Midbrain (tissue), 1 donor: ENCODE data around the gene SKP1.

Experiments used
- DNase-seq: peaks from one replicate; lab custom pipeline; 2025; lab: John Stamatoyannopoulos, UW

The SKP1 gene

DNA sequence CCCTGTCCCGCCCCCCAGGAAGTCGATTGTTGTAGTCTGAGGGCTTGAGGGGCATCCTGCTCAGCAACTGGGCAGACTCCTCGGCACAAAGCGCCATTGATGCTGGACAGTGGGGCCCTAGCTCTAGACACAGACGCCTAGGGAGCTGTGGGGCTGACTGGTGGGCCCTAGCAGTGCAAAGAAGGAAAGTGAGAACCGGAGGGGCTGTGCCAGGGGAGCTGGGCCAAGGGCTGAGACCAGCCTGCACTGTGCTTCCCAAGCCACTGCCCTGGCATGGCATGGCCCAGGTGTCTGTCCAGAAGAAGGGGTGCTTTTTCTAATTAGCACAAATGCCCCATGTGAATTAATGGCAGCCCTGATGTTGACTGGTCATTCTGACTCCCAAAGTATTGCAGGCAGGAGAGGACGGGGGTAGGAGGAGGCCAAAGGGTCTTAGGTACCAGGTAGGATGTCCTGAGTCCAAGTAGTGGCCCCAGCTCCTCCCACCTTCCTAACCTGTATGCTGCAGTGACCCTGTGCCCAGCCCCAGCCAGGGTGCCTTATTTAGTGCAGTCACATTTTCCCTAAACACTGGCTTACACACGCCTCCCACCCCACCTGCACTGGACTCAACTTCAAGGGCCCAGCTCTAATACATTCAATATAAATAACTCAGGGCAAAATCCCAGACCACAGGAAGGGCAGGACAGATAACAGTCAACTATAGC lies 46.4 kb downstream of the SKP1 start:
- DNase-seq, result no peak

DNA sequence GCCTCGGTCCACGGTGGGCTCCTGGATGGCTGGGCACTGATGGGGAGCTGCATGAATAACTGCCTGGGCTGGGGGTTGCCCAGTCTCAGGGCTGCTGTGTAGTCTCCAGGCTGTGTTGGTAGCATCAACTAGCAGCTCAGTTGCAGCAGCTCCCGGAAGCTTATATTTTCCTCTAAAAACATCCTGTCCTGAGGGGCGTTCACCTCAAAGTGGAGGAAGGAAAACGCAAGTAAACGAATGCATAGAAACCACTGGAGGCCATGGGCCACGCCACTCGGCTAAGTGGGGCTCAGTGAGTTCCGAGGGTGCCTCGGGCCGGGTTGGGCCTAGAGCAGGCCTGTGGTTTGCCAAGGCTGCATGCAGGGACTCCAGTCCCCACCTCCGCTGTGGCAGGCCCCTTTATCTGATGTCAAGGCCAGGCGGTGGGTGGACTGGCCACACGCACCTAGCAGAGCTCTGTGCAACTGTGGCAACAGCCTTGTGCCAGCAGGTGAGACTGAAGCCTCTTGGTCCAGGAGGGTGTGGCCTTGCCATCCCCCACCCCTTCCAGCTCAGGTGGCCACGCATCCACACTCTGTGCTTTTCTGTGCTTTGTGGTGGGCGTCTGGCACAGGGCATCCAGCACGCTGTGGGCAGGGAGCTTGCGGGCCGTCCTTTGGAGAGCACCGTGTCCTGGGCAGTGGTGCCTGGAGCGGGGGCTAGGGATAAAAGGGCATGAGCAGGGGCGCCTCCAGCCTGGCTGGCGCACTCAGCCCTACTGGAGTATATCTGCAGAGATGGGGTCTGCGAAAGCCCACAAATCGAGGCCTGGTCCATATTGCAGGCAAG lies 47.1 kb downstream of the SKP1 start:
- DNase-seq, result no peak

DNA sequence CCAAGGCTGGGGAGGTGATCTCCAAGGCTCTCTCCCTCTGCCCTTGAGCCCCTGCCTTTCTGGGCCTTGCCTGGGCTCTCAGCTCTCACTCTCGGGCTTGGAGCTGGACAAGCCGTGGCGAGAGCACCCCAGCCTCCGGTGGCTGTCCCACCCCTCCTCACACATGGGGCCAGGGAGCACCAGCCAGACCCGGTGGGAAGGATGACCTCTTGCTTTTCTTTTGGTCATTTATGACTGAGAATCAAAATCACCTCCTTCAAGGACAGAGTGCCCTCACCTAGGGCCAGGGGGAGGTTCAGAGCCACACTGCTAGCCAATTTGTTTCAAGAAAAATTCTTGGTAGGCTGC lies 48.1 kb downstream of the SKP1 start:
- DNase-seq, result no peak

DNA sequence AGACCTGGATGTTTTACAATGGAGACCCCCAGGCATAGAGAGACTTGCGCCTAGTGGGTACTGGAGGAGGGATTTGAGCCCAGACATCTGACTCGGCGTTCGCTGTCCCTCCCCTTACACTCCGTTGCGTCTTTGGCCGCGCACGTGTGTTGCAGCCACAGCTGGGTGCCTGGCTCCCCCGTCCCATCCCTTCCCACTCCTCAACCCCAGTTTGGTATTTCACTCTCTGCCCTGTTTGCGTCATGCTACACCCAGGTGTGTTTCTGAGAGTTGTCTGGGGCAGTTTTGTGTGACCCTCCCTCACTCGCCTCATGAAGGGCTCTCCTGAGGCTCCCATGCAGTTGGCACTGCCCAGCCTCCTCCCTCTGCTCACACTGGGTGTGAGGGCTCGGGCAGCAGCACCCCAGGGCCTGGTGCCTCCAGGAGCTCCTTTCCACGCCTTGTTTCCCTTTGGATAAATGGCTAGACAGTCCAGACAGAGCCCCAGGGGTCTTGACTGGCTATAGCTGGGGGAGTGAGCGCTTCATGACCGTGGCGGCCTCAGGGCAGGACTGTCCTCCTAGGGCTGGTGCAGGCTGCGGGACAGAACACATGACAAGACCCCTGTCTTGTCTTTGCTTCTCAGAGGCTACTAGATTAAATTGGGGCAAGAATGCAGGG lies 48.6 kb downstream of the SKP1 start:
- DNase-seq, result no peak

DNA sequence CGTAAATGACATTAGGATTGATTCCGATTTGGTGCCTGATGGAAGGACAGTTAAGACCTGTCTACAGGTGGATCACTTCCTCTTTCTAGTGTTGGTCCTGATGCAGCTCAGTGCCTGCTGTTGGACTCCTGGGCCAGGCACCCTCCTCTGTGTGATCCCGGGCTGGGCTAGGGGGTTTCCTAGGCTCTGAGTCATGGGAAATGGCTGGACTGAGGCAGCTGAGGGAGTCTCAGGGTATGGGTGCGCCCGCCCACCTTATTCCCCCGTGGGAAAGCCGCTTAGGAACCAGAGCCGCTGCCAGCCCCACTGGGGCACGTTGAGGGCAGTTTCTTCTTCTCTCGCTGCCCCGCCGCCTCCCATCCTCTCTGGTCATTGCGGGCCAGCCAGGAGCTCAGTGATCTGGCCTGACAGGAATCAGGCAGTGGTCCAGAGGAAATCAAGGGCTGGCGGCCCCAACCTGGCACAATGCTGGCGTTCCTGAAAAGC lies 49.3 kb downstream of the SKP1 start:
- DNase-seq, result no peak

DNA sequence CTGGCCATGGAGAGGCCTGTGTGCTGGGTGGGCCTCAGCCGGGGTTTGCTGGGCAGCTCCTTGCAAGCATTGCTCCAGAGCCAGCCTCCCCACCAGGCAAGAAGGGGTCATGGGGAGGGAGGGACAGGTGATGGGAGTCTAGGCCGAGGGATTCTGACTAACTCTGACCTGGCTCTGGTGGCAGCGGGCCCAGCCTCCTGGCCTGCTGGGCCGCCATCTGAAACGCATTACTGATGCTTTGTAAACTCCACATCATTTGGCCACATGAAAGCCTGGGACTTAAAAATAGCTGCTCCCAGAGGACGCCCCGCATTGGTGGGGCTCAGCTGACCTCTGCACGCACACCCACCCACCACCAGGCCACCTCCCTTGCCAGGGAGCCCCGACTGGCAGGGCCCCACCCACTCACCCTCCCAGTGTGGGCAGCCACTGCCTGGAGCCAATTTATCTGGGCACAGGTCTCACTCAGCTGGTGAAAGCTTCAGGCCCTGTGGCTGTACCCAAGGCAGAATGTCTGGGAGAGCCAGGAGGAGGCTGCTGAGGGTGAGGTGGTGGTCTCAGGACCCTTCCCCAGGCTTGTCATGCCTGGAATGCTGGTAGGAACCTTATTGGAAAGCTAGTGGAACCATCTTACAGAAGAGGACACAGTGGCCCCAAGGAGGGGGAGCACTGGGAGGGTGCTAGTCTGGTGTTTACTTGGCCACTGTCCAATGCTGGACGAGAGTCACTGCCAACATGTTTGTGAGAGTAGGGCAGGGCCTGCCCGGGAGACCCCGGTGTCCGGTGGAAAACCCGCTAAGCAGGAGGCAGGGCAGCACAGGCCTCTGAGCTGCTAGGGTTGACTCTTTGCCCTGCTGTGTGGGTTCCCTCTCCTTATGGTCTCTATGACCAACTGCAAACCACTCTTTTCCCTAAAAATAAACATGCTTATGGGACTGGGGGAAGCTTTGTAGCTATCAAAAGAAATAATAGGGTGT lies 51.4 kb downstream of the SKP1 start:
- DNase-seq, result peak; percentile 26

DNA sequence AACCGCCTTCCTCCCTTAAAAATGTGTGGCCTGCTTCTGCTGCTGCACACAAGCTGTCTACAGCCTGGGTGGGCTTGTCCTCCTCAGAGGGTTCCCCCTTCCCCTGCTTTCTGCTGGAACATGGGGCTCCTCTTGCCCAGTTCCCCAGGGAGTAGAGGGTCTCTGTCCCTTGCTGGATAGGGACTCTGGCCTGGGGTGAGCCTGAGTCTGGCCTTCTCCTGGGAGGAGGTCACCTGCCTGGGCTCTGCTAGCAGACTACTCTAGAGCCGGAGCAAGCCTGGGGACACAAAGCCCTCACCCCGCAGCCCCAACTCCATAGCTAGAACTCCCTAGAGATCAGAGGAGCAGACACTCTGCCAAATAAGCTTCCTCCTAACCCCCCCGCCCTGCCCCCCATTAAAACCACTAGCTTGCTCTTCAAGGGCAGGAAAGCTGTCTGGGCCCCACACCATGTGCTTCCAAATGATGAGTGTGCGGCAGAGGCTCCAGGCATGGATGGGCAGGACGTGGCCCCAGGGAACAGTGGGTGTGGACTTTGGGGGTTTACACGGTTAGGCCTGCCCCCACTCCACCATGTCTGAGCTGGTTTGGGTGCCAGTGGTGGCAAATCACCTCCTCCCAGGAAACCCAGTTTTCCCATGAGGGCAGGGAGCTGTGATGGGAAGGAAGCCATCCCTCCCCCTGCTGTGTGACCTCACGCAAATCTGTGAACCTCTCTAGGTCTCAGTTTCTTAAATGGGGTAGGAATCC lies 52.3 kb downstream of the SKP1 start:
- DNase-seq, result no peak

DNA sequence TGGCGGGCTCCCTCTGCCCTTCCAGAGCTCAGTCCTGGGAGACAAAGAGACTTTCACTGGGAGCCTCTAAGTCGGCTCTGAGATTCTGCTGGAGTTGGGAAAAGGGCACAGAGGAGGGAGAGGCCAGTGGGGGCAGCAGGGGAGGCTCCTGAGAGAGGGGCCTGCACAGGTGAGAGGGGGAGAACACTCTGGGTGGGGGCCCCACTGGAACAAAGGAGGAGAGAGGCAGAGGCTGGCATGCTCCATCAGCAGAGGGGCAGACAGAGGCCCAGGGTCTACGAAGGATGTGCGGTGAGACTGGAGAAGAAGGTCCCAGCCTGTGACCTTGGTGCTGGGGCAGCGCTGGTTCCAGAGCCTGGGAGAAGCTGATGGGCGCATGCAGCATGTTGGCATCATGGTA lies 53.4 kb downstream of the SKP1 start:
- no peak for DNase-seq

DNA sequence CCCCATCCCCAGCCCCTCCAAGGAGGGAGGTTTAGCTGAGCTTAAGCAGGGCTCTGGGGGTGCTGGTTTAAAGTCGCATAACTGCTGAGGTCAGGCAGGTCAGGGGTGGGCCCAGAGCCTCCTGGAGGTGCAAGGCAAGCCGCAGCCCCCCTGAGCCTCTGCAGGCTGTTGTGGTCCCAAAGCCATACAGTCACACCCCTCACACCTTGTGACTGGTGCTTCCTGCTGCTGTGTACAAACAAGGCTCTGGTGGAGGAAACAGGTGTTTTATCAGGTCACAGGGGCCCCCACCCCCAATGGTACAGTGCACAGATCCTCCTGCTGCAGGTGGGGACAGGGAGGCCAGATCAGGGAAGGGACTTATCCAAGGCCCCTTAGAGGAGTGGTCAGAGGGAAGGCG lies 54.2 kb downstream of the SKP1 start:
- DNase-seq, result no peak

DNA sequence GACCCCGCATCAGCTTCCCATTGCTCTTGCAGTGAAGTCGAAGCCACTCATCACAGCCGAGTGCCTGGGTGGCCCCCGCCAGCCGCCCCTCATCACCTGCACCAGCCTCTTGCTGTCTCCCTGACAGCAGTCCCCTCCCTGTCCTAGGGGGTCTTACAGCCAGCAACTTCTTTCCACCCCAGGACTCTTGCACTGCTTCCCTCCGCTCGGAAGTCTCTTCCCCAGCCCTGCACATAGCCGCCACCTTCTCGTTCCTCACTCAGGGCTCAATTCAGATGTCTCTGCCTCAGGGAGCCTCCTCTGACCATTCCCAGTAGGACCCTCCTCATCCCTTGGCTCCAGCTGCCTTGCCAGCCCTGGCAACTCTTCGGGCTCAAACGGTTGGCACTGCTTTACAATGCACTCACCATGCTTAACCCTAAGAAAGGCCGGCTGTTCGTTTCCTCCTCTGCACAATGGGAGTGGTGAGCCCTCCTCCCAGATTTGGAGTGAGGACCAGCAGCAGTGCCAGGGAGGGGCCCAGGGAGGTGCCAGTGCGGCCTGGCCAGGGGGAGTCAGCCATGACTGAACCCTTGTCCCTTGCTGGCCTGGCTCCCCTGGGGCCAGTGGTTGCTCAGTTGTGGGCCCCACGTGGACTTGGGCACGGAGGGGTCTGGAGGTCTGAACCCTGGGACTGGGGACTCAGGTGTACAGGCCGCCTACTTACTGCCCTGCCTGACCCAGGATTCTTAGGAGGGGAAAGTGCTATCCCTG lies 56.2 kb downstream of the SKP1 start:
- DNase-seq, result no peak

DNA sequence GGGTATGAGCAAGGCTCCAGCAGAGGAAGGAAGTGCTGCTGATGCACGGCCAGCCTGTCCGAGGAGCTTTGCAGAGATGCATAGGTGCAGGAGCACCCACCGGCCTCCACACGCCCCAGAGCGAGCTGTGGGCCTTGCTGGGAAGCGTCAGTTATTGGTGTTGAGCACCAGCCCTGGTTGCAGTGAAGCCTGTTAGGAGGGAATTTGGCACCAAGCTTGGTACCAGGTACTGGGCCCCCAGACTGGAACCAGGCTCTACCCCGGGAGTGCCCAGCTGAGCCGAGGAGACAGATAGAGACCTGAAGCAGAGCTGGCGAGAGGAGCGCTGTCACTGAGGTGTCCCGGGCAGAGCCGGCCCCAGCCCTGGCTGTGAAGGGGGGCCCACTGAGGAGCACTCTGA lies 57.0 kb downstream of the SKP1 start:
- DNase-seq, result no peak

DNA sequence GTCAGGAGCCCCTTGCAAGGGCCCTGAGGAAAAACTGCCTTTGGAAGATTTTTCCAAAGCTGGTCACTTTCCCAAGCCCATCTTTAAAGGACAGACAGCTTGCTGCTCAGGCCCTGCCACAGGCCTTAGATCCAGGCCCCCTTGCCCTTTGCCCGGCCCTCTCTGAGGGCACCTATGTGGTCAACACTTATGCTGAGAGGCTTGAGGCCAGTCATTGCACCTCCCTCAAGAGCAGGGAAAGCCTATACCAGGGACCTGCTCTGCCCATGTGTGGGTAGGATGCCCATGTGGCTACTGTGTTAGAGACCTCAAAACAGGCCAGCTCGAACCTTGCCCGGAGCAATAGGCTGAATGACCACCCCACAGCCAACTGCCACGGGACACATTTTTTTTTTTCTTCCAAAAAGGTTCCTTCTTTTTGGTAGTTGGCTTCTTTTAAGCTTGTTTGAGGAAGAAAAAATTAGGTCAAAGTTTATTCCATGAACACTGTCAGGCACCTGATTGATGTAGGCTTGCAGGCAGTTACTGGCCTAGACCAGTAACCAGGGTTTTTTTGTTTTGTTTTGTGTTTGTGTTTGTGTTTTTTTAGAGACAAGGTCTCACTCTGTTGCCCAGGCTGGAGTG lies 58.4 kb downstream of the SKP1 start:
- no peak for DNase-seq

DNA sequence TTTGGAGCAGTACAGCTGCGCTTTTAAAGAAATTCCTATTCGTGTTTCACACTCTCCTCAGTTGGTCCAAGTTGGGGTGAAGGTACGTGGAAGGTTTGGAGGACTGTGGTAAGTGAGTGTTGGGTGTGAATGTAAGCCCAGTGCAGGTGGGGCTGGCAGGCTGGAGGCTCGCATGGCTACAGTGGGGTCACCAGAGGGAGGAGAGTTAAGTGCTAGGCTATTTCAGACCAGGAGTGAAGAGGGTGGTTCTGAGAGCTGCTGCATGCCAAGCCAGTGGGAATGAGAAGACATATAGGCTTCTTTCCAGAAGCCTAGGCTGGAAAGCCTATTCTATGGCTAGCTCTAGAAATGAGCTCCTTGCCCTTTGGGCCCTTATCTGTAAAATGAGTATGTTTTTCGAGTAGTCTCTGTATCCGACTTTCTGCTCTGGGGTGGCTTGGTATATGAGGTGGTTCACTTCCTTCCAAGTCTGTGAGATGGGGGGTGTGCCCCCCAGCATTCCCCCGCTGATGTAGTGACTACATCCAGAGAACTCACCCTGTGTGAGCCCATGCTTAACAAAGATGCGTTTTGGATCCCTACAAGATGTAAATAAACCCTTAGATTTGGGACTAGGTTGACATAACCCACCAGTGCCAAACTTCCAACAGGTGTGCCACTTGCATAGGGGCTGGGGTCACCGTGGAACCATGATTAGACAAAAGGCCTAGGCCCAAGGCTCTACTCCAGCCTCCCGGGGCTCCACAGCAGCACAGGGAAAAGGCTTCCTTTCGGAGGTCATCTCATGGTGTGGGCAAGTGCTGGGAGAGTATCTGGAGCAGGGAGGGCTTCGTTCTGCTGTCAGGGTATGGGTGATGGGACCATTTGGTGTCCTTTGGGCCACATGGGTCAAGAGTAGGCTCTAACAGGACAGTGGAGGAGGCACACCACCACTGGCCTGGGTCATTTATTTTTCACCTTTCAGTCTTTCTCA lies 59.7 kb downstream of the SKP1 start:
- no peak for DNase-seq

DNA sequence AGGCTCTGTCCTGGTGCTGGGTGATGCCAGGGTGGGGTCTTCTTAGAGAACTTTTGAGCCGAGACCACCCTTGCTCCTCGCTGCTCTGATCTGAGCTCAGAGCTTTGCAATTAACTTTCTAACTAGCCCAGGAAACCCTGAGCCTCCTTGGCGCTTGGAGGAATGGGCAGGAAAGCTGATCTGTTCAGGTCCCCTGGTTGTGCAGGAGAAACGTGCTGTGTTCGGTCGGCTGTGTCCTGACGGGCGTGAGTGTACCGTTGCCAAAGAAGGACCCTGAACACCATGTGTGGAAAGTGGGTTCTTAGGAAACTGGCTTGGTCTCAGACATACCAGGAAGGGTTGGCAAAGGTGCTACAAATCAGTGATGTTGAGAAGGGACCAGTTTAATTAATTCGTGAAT lies 60.5 kb downstream of the SKP1 start:
- no peak for DNase-seq

DNA sequence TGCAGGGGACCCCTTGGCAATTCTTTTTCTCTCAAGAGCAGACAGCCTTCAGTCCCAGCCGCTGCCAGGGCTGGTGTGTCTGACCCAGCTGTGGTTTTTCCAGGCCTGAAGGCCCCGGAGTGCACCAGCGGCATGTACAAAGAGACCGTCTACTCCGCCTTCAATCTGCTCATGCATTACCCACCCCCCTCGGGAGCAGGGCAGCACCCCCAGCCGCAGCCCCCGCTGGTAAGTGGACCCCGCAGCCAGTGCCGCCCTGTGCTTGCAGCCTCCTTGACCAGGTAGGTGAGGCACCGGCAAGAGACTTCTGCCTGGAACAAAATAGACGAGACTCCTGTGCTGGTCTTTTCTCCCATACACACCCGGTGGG lies 61.0 kb downstream of the SKP1 start:
- no peak for DNase-seq

DNA sequence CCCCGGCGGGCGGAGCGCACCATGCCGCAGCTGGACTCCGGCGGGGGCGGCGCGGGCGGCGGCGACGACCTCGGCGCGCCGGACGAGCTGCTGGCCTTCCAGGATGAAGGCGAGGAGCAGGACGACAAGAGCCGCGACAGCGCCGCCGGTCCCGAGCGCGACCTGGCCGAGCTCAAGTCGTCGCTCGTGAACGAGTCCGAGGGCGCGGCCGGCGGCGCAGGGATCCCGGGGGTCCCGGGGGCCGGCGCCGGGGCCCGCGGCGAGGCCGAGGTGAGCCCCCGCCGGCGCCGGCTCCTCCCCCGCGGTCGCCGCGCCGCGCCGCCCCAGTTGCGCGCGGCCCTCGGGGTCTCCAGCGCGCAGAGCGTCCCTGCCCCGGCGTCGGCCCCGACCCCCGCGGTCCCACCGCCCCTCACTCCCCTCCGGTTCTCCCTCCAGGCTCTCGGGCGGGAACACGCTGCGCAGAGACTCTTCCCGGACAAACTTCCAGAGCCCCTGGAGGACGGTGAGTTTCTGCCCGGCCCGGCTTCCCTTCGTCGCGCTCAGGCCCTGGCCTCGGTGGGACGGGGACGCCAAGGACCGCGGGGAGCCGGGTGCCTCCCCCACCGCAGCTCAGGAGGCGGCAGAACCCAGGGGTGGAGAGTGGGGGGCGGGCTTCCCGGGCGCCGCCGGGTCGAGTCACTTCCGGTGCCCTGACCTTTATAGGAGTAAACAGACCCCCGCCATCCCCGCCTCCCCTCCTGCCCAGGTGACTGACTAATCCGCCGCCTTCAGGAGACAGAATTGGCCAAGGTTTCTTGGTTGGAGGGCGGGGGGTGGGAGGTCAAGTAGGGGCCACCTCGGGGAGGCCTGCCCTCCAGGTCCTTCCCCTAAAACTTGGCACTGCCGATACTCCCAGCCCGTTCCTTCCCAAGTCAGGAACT lies 61.6 kb downstream of the SKP1 start:
- DNase-seq, result no peak
